ENCODE results near the gene OR9Q1.

DNA sequence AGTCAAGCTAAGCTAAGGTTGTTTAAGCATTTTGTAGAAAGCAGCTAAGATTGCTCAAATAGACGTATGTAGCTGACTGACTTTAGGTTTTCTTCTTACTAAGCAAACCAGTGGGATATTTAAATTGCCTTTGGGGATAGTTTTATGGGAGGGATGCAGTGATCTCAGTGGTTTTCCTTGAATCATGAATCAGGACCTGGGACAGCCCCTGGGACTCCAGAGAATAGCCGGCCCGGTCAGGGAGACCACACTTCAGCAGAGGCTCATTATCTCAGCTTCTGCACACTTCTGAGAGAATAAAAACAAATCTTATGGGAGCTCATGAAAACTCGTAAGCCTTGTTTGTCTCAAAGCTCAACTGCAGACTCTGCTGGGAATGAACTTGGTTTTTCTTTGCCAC lies 101.8 kb downstream of the OR9Q1 start, which contains the start of gene OR9I1:
- TF ChIP-seq, protein P1, sequence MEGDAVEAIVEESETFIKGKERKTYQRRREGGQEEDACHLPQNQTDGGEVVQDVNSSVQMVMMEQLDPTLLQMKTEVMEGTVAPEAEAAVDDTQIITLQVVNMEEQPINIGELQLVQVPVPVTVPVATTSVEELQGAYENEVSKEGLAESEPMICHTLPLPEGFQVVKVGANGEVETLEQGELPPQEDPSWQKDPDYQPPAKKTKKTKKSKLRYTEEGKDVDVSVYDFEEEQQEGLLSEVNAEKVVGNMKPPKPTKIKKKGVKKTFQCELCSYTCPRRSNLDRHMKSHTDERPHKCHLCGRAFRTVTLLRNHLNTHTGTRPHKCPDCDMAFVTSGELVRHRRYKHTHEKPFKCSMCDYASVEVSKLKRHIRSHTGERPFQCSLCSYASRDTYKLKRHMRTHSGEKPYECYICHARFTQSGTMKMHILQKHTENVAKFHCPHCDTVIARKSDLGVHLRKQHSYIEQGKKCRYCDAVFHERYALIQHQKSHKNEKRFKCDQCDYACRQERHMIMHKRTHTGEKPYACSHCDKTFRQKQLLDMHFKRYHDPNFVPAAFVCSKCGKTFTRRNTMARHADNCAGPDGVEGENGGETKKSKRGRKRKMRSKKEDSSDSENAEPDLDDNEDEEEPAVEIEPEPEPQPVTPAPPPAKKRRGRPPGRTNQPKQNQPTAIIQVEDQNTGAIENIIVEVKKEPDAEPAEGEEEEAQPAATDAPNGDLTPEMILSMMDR (IDR thresholded peaks at IDR 0.05) = no peak
- TF ChIP-seq EP300 (IDR thresholded peaks at IDR 0.05) = no peak
